ENCODE data around the gene ARHGAP19.

DNA sequence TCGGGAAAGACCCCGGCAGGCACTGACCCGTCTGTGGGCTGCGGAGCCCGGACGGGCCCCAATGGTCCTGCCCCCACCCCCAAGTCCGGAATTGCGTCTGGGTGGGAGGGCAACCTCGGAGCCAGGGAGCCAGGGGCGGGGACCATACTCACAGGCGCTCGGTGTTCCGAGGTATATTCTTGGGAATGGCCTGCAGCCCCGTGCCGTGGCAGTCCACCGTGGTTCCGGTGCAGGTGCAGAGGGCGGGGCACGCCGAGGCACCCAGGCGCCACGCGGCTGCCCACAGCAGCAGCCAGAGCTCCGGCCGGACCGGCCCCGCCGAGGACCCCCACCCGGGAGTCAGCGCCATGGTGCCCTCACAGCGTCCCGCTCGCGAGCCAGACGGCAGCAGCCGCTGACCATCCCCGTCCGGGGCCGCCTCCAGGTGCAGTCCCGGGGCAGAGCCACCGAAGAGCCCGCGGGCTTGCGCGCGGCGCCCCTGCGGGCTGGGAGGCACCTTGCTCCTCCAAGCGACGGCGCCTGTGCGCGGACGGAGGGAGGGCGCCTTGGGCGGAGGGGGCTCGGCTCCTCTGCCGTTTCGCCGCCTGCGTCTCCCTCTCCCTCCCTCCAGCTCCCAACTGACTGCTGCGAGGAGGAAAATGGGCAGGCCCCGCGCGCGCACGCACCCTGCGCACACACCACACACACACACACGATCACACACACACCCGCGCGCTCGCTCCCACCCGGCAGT, 106.9 kb downstream of the ARHGAP19 start, which contains the start of gene SLIT1:
- TF ChIP-seq, protein P1, sequence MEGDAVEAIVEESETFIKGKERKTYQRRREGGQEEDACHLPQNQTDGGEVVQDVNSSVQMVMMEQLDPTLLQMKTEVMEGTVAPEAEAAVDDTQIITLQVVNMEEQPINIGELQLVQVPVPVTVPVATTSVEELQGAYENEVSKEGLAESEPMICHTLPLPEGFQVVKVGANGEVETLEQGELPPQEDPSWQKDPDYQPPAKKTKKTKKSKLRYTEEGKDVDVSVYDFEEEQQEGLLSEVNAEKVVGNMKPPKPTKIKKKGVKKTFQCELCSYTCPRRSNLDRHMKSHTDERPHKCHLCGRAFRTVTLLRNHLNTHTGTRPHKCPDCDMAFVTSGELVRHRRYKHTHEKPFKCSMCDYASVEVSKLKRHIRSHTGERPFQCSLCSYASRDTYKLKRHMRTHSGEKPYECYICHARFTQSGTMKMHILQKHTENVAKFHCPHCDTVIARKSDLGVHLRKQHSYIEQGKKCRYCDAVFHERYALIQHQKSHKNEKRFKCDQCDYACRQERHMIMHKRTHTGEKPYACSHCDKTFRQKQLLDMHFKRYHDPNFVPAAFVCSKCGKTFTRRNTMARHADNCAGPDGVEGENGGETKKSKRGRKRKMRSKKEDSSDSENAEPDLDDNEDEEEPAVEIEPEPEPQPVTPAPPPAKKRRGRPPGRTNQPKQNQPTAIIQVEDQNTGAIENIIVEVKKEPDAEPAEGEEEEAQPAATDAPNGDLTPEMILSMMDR (IDR thresholded peaks at IDR 0.05) = no peak
- TF ChIP-seq POLR2A (IDR thresholded peaks at IDR 0.05) = no peak
